Heart right ventricle (tissue), 16 donors: ENCODE measurements around the gene CUTA. TPM values are rescaled to one million over a fixed set of nuclear protein-coding genes. Genes with fewer than 3 reads are reported as not detected.

ENCODE experiments used
- ATAC-seq, 8 donors: fragments of 200-7000 bp; cut with Tn5 transposase; one replicate each; pipeline ENCODE4 v1.9.1; 2020; ENCODE audit warnings: mild to moderate bottlenecking in 8 of 8, moderate library complexity in 8 of 8, moderate number of reproducible peaks in 1 of 8
- DNase-seq, 2 donors: peaks; one replicate each; pipeline ENCODE4 v3.0.0-alpha.2; 2020
- H3K27ac ChIP-seq, 10 donors: fragments of 200-600 bp; sonication (generic) in 2 of 10; one replicate each; pipeline versions ENCODE4 v1.5.0 to v1.8.0; 2020 to 2022; ENCODE audit warnings: mild to moderate bottlenecking in 3 of 10
- H3K27me3 ChIP-seq, 7 donors: fragments of 200-600 bp; one replicate each; pipeline ENCODE4 v1.8.0; 2021 to 2022; ENCODE audit warnings: mild to moderate bottlenecking in 2 of 7
- H3K36me3 ChIP-seq, 9 donors: fragments of 200-600 bp; sonication (generic) in 1 of 9; one replicate each; pipeline versions ENCODE4 v1.5.0 to v1.8.0; 2020 to 2022; ENCODE audit warnings: mild to moderate bottlenecking in 2 of 9
- H3K4me1 ChIP-seq, 9 donors: fragments of 200-600 bp; sonication (generic) in 1 of 9; one replicate each; pipeline versions ENCODE4 v1.5.0 to v1.8.0; 2020 to 2022; ENCODE audit warnings: mild to moderate bottlenecking in 4 of 9
- H3K4me3 ChIP-seq, 10 donors: fragments of 200-600 bp; sonication (generic) in 2 of 10; one replicate each; pipeline versions ENCODE4 v1.5.0 to v1.8.0; 2020 to 2022; ENCODE audit warnings: mild to moderate bottlenecking in 7 of 10, moderate library complexity in 2 of 10
- H3K9me3 ChIP-seq, 11 donors: fragments of 200-600 bp in 10 of 11; sonication (generic) in 2 of 11; one replicate each; pipeline versions ENCODE4 v1.5.0 to v1.8.0; 2013 to 2022; ENCODE audit warnings: mild to moderate bottlenecking in 2 of 11, control low read depth in 1 of 11, moderate library complexity in 1 of 11
- WGBS, 2 donors: extraction: QIAGEN DNeasy Blood & Tissue Kit; methylation state at CpG; one replicate each; pipeline ENCODE4 v1.1.7; 2013; ENCODE audit warnings: inconsistent platforms in 1 of 2; 5-methylcytosine and 5-hydroxymethylcytosine counted together
- intact Hi-C, 10 donors: fragments of 100-400 bp; cut with DNase I; formaldehyde crosslinking; loops; one replicate each; pipeline versions ENCODE4 v1.11.1 to v1.14.2; 2022
- polyA plus RNA-seq, 2 donors: library from polyadenylated mRNA; stranded (reverse); fragments of 200-250 nt; gene quantifications; one replicate each; pipeline ENCODE4 v1.2.3, GENCODE V29; 2013
- total RNA-seq, 10 donors: library from RNA; stranded (reverse); fragmentation: NEBNext Ultra II Directional in 3 of 10; extraction: Animal tissue kit (Norgen Biotek cat#: 25700) in 3 of 10; gene quantifications; one replicate each; pipeline versions ENCODE4 v1.2.1 to v1.2.4, GENCODE V29; 2021 to 2023
- TF ChIP-seq, protein P1 (sequence below), 9 donors: fragments of 200-600 bp; sonication (generic) in 2 of 9; IDR thresholded peaks; one replicate each; pipeline versions ENCODE4 v1.5.0 to v1.8.0; 2021 to 2022; ENCODE audit warnings: antibody characterized with exemption in 9 of 9, mild to moderate bottlenecking in 5 of 9, moderate library complexity in 1 of 9
- donor health status: Arrhythmogenic right ventricular cardiomyopathy.
- donor health status: ischemic (EF 13 %, LVEDD 7.1; RV severe dilation, severe dysfunction).
- donor health status: healthy with polysubstance abuse.
- donor health status: DM: no; HTN: yes; CAD: no.
- donor health status: DM: no; HTN: no; CAD: no.
- donor health status: ischemic (EF 25% LVEDD 6.9; RV normal size, moderate dysfunction).
- donor health status: ischemic (EF 25% LVEDD 5.7; RV mildly dilated, moderate dysfunction).
- donor health status: healthy.
- donor health status: DM: yes; HTN: yes; CAD: no.
- donor health status: Ischemic cardiomyopathy.
- donor health status: ischemic (EF 35%, LVEDD 5.7; RV mildly dilated, moderate dysfunction).
- donor health status: nonischemic (EF 11% LVEDD 7.7; RV severe dilation, severe dysfunction).
- donor health status: DM: yes; HTN: yes; CAD: no.
- donor health status: PGD.
- donor health status: ischemic (EF 29% LVEDD 5.4; RV normal size, mild dysfunction).
- donor health status: nonischemic (EF 23%, LVEDD 6.1; RV moderate dilation, normal function).

The CUTA gene
- total and polyA plus RNA-seq, 12 donors = 94.7 to 161 (median 114) TPM

DNA sequence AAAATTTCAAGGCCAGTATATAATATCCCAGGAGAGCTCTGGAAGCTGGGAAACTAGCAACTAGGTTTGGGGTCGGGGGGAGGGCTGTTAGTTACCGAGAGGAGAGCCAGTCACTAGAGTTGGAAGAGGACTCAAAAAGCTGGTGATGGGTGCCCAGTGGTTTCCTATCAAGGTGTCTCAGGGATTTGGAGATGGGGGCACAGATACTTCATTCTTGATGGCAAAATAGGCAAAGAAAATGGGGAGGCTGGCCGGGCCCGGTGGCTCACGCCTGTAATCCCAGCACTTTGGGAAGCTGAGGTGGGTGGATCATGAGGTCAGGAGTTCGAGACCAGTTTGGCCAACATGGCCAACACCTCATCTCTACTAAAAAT lies 6.3 kb downstream of the CUTA start:
- H3K36me3 ChIP-seq = peaks cover 0 to 46% (median 21%) of the 10 kb centered on the region in 9 donors
- peak overlapping the region; percentile 74 to 100 (median 99) for H3K4me3 ChIP-seq
- TF ChIP-seq, protein P1, sequence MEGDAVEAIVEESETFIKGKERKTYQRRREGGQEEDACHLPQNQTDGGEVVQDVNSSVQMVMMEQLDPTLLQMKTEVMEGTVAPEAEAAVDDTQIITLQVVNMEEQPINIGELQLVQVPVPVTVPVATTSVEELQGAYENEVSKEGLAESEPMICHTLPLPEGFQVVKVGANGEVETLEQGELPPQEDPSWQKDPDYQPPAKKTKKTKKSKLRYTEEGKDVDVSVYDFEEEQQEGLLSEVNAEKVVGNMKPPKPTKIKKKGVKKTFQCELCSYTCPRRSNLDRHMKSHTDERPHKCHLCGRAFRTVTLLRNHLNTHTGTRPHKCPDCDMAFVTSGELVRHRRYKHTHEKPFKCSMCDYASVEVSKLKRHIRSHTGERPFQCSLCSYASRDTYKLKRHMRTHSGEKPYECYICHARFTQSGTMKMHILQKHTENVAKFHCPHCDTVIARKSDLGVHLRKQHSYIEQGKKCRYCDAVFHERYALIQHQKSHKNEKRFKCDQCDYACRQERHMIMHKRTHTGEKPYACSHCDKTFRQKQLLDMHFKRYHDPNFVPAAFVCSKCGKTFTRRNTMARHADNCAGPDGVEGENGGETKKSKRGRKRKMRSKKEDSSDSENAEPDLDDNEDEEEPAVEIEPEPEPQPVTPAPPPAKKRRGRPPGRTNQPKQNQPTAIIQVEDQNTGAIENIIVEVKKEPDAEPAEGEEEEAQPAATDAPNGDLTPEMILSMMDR (IDR thresholded peaks at IDR 0.05) = no peak
- DNase-seq = no peak
- peaks cover 7 to 42% (median 33%) of the 10 kb centered on the region in 9 donors for H3K4me1 ChIP-seq
- no peaks in the 10 kb centered on the region for H3K9me3 ChIP-seq
- ATAC-seq = no peak
- H3K27ac ChIP-seq = peak overlapping the region in 9 of 10 donors; percentile 93 to 100 (median 99)
- no peaks in the 10 kb centered on the region for H3K27me3 ChIP-seq
- 54 to 61% methylated on average over 6 of the region's 6 CpGs for WGBS, 2 donors
- intact Hi-C loops = loop anchor here in 3 of 10 donors (2.0 to 10.0 kb wide), 3 partner anchors 21 to 1747 kb away; partner anchors contain the start of genes TAPBP (in 2 of the 3), ZBTB22 (in 2 of the 3), C6orf47 (in 1 of the 3) and CSNK2B (in 1 of the 3)

DNA sequence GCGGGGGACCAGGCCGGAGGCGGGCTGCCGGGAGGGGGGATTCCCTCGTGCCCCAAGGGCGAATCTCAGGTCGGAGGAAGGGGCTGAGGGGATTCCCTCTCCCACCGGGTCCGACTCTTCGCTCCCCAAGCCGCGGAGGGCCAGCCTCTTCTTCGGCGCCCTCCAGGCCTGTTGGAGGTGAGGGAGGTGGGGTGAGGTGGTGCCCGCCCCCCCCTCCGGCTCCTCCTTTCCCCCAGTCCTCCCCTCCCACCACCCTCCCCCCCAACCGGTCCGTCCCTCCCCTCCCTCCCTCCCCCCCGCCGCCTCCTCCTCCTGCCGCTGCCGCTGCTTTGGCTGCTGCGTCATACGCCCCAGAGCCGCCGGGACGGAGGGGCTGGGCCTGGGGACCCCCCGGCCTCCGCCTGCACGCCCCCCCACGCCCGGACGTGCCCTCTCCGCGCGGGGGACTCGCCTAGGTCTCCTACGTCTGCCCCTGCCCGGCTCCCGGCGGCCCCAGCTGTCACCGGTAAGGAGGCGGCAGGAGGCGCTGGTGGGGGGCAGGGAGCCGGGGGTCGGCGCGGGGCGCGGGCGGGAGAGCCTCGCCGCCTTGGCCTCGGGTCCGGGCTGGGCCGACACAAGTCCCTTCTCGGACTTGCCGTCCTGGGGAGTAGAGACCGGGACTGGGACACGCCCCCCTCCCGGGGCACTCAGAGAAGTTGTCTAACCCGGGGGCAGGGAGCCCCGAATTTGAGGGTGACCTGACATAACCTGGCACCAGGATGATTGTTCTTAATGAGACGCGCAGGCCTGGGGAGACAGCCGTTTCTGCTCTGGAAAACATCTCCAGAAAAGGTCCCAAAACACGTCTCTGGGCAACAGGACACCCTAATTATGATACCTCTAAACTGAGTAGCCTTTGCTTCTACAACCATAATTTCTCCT lies 6.9 kb downstream of the CUTA start, which contains the start of gene PHF1:
Gene PHF1, plus strand, starts transcription at position 304 of the 921 bp plus-strand sequence. CDS start 1,250 bp downstream, outside the sequence.
- Histone ChIP-seq H3K27ac (peak within 1 kb of the TSS; percentile 93 to 100 (median 99)), H3K4me3 (peak within 1 kb of the TSS; percentile 74 to 100 (median 99)), H3K27me3 (no peaks in the 10 kb centered on the region), H3K36me3 (peaks cover 0 to 40% (median 21%) of the 10 kb centered on the region in 9 donors), H3K9me3 (no peaks in the 10 kb centered on the region), H3K4me1 (peaks cover 6 to 35% (median 27%) of the 10 kb centered on the region in 9 donors)
- ATAC-seq (peak; percentile 53 to 86 (median 78)), DNase-seq (peak; percentile 75 to 83)
- TF ChIP-seq, protein P1 (IDR thresholded peaks at IDR 0.05) = peak in 4 of 9 donors; percentile 13 to 47 (median 36)
- 0% methylated on average over 45 to 63 of the region's 67 CpGs for WGBS, 2 donors
- intact Hi-C loops = loop anchor here in 5 of 10 donors (1.0 to 10.0 kb wide), 5 partner anchors 7 to 1746 kb away; partner anchors contain the start of genes KIFC1 (in 3 of the 5), TAPBP (in 2 of the 5), ZBTB22 (in 2 of the 5) and C6orf47 (in 1 of the 5)

DNA sequence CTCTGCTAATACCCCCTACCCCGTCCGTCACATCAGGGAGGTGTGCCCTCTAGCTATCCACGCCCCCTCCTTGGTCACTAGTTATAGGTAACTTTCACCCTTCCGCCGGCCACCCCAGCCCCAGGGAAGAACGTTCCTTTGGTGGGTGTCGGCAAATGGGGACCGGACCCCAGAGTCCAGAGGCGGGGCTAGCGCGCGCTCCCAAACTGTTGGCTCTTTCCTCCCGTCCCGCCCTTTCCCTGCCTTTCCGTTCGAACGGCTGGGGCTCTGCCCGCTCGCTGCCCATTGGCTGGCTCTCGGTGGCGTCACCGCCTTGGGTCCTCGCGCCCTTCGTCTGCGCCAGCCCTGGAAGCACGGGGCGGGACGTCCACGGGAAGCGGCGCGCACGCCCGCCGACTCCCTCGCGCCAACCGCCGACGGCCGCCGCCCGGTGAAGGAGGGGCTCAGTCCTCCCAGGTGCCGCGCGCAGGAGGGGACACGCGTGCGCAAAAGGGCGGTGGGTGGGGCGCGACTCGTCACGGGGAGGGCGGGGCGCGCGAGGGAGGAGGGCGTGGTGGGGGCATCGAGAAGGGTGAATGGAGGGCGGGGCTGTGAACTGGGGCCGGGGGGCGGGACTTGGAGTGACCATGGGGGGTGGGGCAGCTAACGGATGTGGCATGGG lies 7.7 kb downstream of the CUTA start:
- ATAC-seq = peak; percentile 90 to 93 (median 91)

More for the DNA sequence above, 7.7 kb downstream of the CUTA start:
- no peaks in the 10 kb centered on the region for H3K9me3 ChIP-seq
- no peaks in the 10 kb centered on the region for H3K27me3 ChIP-seq
- intact Hi-C loops = loop anchor here in 5 of 10 donors (1.0 to 10.0 kb wide), 5 partner anchors 8 to 1745 kb away; partner anchors contain the start of genes KIFC1 (in 3 of the 5), TAPBP (in 2 of the 5), ZBTB22 (in 2 of the 5) and C6orf47 (in 1 of the 5)
- H3K36me3 ChIP-seq = peaks cover 0 to 33% (median 21%) of the 10 kb centered on the region in 9 donors
- peak overlapping the region; percentile 93 to 100 (median 99) for H3K27ac ChIP-seq
- peak overlapping the region; percentile 74 to 100 (median 99) for H3K4me3 ChIP-seq
- peak; percentile 97 to 99 for DNase-seq
- TF ChIP-seq, protein P1 (IDR thresholded peaks at IDR 0.05) = no peak
- WGBS, 2 donors = 0% methylated on average over 54 to 64 of the region's 65 CpGs
- H3K4me1 ChIP-seq = peaks cover 5 to 29% (median 19%) of the 10 kb centered on the region in 9 donors
